Upper lobe of left lung (tissue), 6 donors: ENCODE results near the gene PDE4D. TPM values are rescaled to one million over a fixed set of nuclear protein-coding genes. Genes with fewer than 3 reads are reported as not detected.

Experiments used
- ATAC-seq, 2 donors: fragments of 200-7000 bp; cut with Tn5 transposase; one replicate each; pipeline ENCODE4 v1.9.1; 2022; ENCODE audit warnings: mild to moderate bottlenecking in 2 of 2, moderate library complexity in 2 of 2; ENCODE audit not compliant: low FRiP score in 2 of 2
- DNase-seq, 2 donors: peaks; one replicate each; pipeline ENCODE4 v3.0.0-alpha.2; 2019 to 2020
- H3K27ac ChIP-seq, 4 donors: fragments of 200-600 bp; sonication (generic); one replicate each; pipeline ENCODE4 v1.5.1; 2016 to 2019
- H3K27me3 ChIP-seq, 4 donors: fragments of 200-600 bp; sonication (generic); one replicate each; pipeline ENCODE4 v1.5.1; 2017 to 2019
- H3K36me3 ChIP-seq, 4 donors: fragments of 200-600 bp; sonication (generic); one replicate each; pipeline ENCODE4 v1.5.1; 2016 to 2019
- H3K4me1 ChIP-seq, 4 donors: fragments of 200-600 bp; sonication (generic); one replicate each; pipeline ENCODE4 v1.5.1; 2018 to 2019
- H3K4me3 ChIP-seq, 4 donors: fragments of 200-600 bp; sonication (generic); one replicate each; pipeline ENCODE4 v1.5.1; 2017 to 2019; ENCODE audit warnings: mild to moderate bottlenecking in 2 of 4, moderate library complexity in 1 of 4
- H3K9me3 ChIP-seq, 4 donors: fragments of 200-600 bp; sonication (generic); one replicate each; pipeline ENCODE4 v1.5.1; 2018 to 2019
- CTCF ChIP-seq, 6 experiments: fragments of 450-650 bp in 4 of 6; fragments of 200-600 bp in 2 of 6; sonication (generic) in 2 of 6; IDR thresholded peaks; one replicate each; pipeline ENCODE4 v1.5.1; 2016 to 2019; ENCODE audit warnings: antibody characterized with exemption in 6 of 6
- EP300 ChIP-seq, 4 donors: sonication (generic); formaldehyde crosslinking; IDR thresholded peaks; one replicate each; pipeline ENCODE4 v1.5.1; 2017; ENCODE audit warnings: antibody characterized with exemption in 4 of 4, control low read depth in 2 of 4
- POLR2A ChIP-seq, 4 donors: fragments of 450-650 bp; IDR thresholded peaks; one replicate each; pipeline ENCODE4 v1.5.1; 2016 to 2017; ENCODE audit warnings: antibody characterized with exemption in 4 of 4, mild to moderate bottlenecking in 2 of 4
- POLR2AphosphoS5 ChIP-seq, 2 donors: sonication (generic); formaldehyde crosslinking; IDR thresholded peaks; one replicate each; pipeline ENCODE4 v1.5.1; 2017; ENCODE audit warnings: antibody characterized with exemption in 2 of 2
- WGBS, 2 donors: methylation state at CpG; one replicate each; pipeline ENCODE4 v1.1.5; 2017 to 2018; 5-methylcytosine and 5-hydroxymethylcytosine counted together
- total RNA-seq, 6 donors: library from RNA; depleted of rRNA in 4 of 6; stranded (reverse); fragments of >200 nt in 4 of 6; gene quantifications; one replicate each; pipeline versions ENCODE4 v1.1.0 to v1.2.1, GENCODE V29; 2016 to 2021
- donor health status: DM: no; HTN: no; CAD: no; lungs with moderate emphysema.
- donor health status: DM: no; HTN: yes; CAD: no; lungs with severe emphysema.

The PDE4D gene
- total RNA-seq, 6 donors from 2014 or later, result 50.4 to 188 (median 84.0) TPM

GRCh38 chr5:59348189-59348588 lies 545.3 kb downstream of the PDE4D start:
- Histone ChIP-seq H3K36me3 (no peaks in the 10 kb centered on the region), H3K9me3 (no peaks in the 10 kb centered on the region), H3K27ac (no peak overlapping the region), H3K4me1 (no peaks in the 10 kb centered on the region), H3K4me3 (no peak overlapping the region), H3K27me3 (no peaks in the 10 kb centered on the region)
- TF ChIP-seq EP300 (IDR thresholded peaks at IDR 0.05), result no peak
- no peak for TF ChIP-seq POLR2A (IDR thresholded peaks at IDR 0.05)
- TF ChIP-seq CTCF (IDR thresholded peaks at IDR 0.05), result no peak
- TF ChIP-seq POLR2AphosphoS5 (IDR thresholded peaks at IDR 0.05), result no peak
- no peak for DNase-seq
- no peak for ATAC-seq

GRCh38 chr5:59346982-59347381 lies 546.5 kb downstream of the PDE4D start:
- Histone ChIP-seq H3K27ac (no peak overlapping the region), H3K27me3 (no peaks in the 10 kb centered on the region), H3K4me3 (no peak overlapping the region), H3K9me3 (no peaks in the 10 kb centered on the region), H3K4me1 (no peaks in the 10 kb centered on the region), H3K36me3 (no peaks in the 10 kb centered on the region)
- DNase-seq (no peak), ATAC-seq (no peak)
- WGBS, 2 donors, result 70 to 74% methylated on average over 1 of the region's 1 CpG
- TF ChIP-seq CTCF (IDR thresholded peaks at IDR 0.05) (no peak), EP300 (IDR thresholded peaks at IDR 0.05) (no peak), POLR2A (IDR thresholded peaks at IDR 0.05) (no peak), POLR2AphosphoS5 (IDR thresholded peaks at IDR 0.05) (no peak)

- 78 to 86% methylated on average over 7 of the region's 7 CpGs for WGBS, 2 donors
- ATAC-seq (no peak), DNase-seq (no peak)
- Histone ChIP-seq H3K36me3 (no peaks in the 10 kb centered on the region), H3K27ac (no peak overlapping the region), H3K27me3 (no peaks in the 10 kb centered on the region), H3K4me3 (no peak overlapping the region), H3K4me1 (no peaks in the 10 kb centered on the region), H3K9me3 (no peaks in the 10 kb centered on the region)
- TF ChIP-seq POLR2AphosphoS5 (IDR thresholded peaks at IDR 0.05) (no peak), POLR2A (IDR thresholded peaks at IDR 0.05) (no peak), EP300 (IDR thresholded peaks at IDR 0.05) (no peak), CTCF (IDR thresholded peaks at IDR 0.05) (no peak)
Measured at GRCh38 chr5:59346514-59346913, 547.0 kb downstream of the PDE4D start.

- no peaks in the 10 kb centered on the region for H3K9me3 ChIP-seq
- no peak for ATAC-seq
- no peak overlapping the region for H3K27ac ChIP-seq
- DNase-seq, result no peak
- no peaks in the 10 kb centered on the region for H3K27me3 ChIP-seq
- no peak for TF ChIP-seq POLR2A (IDR thresholded peaks at IDR 0.05)
- no peak for TF ChIP-seq CTCF (IDR thresholded peaks at IDR 0.05)
- TF ChIP-seq EP300 (IDR thresholded peaks at IDR 0.05), result no peak
- no peak for TF ChIP-seq POLR2AphosphoS5 (IDR thresholded peaks at IDR 0.05)
- WGBS, 2 donors, result 68 to 89% methylated on average over 3 of the region's 3 CpGs
- no peaks in the 10 kb centered on the region for H3K4me1 ChIP-seq
- H3K36me3 ChIP-seq, result no peaks in the 10 kb centered on the region
- H3K4me3 ChIP-seq, result no peak overlapping the region
Measured at GRCh38 chr5:59342181-59342580, 551.3 kb downstream of the PDE4D start.

- H3K36me3 ChIP-seq, result no peaks in the 10 kb centered on the region
- no peak overlapping the region for H3K4me3 ChIP-seq
- TF ChIP-seq POLR2A (IDR thresholded peaks at IDR 0.05), result no peak
- no peak for TF ChIP-seq POLR2AphosphoS5 (IDR thresholded peaks at IDR 0.05)
- no peak for TF ChIP-seq CTCF (IDR thresholded peaks at IDR 0.05)
- no peak for TF ChIP-seq EP300 (IDR thresholded peaks at IDR 0.05)
- ATAC-seq (no peak), DNase-seq (no peak)
- H3K9me3 ChIP-seq, result no peaks in the 10 kb centered on the region
- H3K27me3 ChIP-seq, result no peaks in the 10 kb centered on the region
- 96 to 97% methylated on average over 4 of the region's 4 CpGs for WGBS, 2 donors
- no peaks in the 10 kb centered on the region for H3K4me1 ChIP-seq
- no peak overlapping the region for H3K27ac ChIP-seq
Measured at GRCh38 chr5:59341760-59342159, 551.8 kb downstream of the PDE4D start.
